K562 (cell line): ENCODE measurements around the gene CEP350.

Experiments used
- MEF2A ChIP-seq: IDR thresholded peaks from 2 replicates; pipeline ENCODE4 v1.6.1; 2011; ENCODE audit warnings: low read depth, mild to moderate bottlenecking, low read length, moderate library complexity; ENCODE audit not compliant: control insufficient read depth
- SIN3A ChIP-seq, 2 experiments: fragments of 150-350 bp in 1 of 2; IDR thresholded peaks; 2 replicates each; pipeline ENCODE4 v1.6.1; 2011 to 2016; ENCODE audit warnings: borderline replicate concordance in 2 of 2, low read depth in 2 of 2, low read length in 2 of 2, mild to moderate bottlenecking in 2 of 2, moderate library complexity in 2 of 2; ENCODE audit not compliant: control insufficient read depth in 1 of 2

DNA sequence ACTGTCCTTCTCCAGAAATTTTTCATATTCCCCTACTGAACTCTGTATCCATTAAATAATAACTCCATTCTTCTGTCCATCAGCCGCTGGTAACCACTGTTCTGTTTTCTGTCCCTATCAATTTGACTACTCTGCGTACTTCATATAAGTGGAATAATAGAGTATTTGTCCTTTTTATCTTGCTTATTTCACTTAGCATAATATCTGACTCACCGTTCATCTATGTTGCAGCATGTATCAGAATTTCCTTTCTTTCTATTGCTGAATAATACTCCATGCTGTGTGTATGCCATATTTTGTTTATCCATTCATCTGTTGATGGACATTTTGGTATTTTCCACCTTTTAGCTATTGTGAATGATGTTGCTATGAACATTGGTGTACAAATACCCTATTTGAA is 71.9 kb downstream of the CEP350 start:
- TF ChIP-seq MEF2A = no peak
- no peak for TF ChIP-seq SIN3A (IDR thresholded peaks at IDR 0.05; ENCODE audit: borderline replicate concordance in 2 of 2, control insufficient read depth in 1 of 2, low read depth in 2 of 2, low read length in 2 of 2)
